ENCODE data around the gene RALB. TPM values are rescaled to one million over a fixed set of nuclear protein-coding genes. Genes with fewer than 3 reads are reported as not detected.
A peak's percentile ranks its signal among the peaks of the same experiment; 100 is the strongest.

RALB gene
- total and polyA plus RNA-seq, 8 donors, result 26.3 to 87.4 (median 41.5) TPM

GRCh38 chr2:120243211-120243610 is 9.4 kb upstream of the RALB start:
- no peaks in the 10 kb centered on the region for H3K9me3 ChIP-seq
- no peaks in the 10 kb centered on the region for H3K36me3 ChIP-seq
- no peak overlapping the region for H3K4me3 ChIP-seq
- DNase-seq, result no peak
- H3K4me1 ChIP-seq, result peaks cover 0 to 42% (median 20%) of the 10 kb centered on the region in 4 donors
- TF ChIP-seq POLR2A (IDR thresholded peaks at IDR 0.05) (no peak), EP300 (IDR thresholded peaks at IDR 0.05) (no peak)
- H3K27me3 ChIP-seq, result no peaks in the 10 kb centered on the region
- H3K27ac ChIP-seq, result no peak overlapping the region
- intact Hi-C loops (cut with DNase I; ENCODE audit: low total_unique reads), result no loop called here
- 40 to 82% (median 77%) methylated on average over 1 to 3 of the region's 3 CpGs for WGBS, 5 donors

- DNase-seq, result no peak
- no peak overlapping the region for H3K27ac ChIP-seq
- intact Hi-C loops (cut with DNase I; ENCODE audit: low total_unique reads), result no loop called here
- no peaks in the 10 kb centered on the region for H3K27me3 ChIP-seq
- no peaks in the 10 kb centered on the region for H3K36me3 ChIP-seq
- WGBS, 5 donors, result 96 to 100% (median 97%) methylated on average over 5 to 9 of the region's 9 CpGs
- H3K4me1 ChIP-seq, result peaks cover 0 to 34% (median 19%) of the 10 kb centered on the region in 4 donors
- no peak overlapping the region for H3K4me3 ChIP-seq
- TF ChIP-seq POLR2A (IDR thresholded peaks at IDR 0.05) (no peak), POLR2AphosphoS5 (IDR thresholded peaks at IDR 0.05) (no peak), EP300 (IDR thresholded peaks at IDR 0.05) (no peak), CTCF (IDR thresholded peaks at IDR 0.05) (no peak)
- no peaks in the 10 kb centered on the region for H3K9me3 ChIP-seq
Measured at GRCh38 chr2:120243875-120244553, 8.6 kb upstream of the RALB start.

GRCh38 chr2:120244656-120245519 is 7.8 kb upstream of the RALB start:
- H3K27me3 ChIP-seq, result no peaks in the 10 kb centered on the region
- H3K4me3 ChIP-seq, result no peak overlapping the region
- intact Hi-C loops (cut with DNase I; ENCODE audit: low total_unique reads), result no loop called here
- H3K36me3 ChIP-seq, result no peaks in the 10 kb centered on the region
- H3K9me3 ChIP-seq, result no peaks in the 10 kb centered on the region
- DNase-seq, result no peak
- peaks cover 0 to 25% (median 12%) of the 10 kb centered on the region in 4 donors for H3K4me1 ChIP-seq
- TF ChIP-seq POLR2A (IDR thresholded peaks at IDR 0.05) (no peak), EP300 (IDR thresholded peaks at IDR 0.05) (no peak), POLR2AphosphoS5 (IDR thresholded peaks at IDR 0.05) (no peak), CTCF (IDR thresholded peaks at IDR 0.05) (no peak)
- whole genome bisulfite sequencing, 5 donors, result 51 to 74% (median 62%) methylated on average over 9 to 12 of the region's 12 CpGs
- no peak overlapping the region for H3K27ac ChIP-seq

- Histone ChIP-seq H3K36me3 (no peaks in the 10 kb centered on the region), H3K4me3 (no peak overlapping the region), H3K27ac (no peak overlapping the region), H3K9me3 (no peaks in the 10 kb centered on the region), H3K27me3 (no peaks in the 10 kb centered on the region), H3K4me1 (peaks cover 0 to 18% (median 11%) of the 10 kb centered on the region in 4 donors)
- WGBS, 5 donors, result 54 to 65% (median 63%) methylated on average over 14 to 15 of the region's 15 CpGs
- intact Hi-C loops (cut with DNase I; ENCODE audit: low total_unique reads), result no loop called here
- no peak for TF ChIP-seq CTCF (IDR thresholded peaks at IDR 0.05)
- no peak for TF ChIP-seq EP300 (IDR thresholded peaks at IDR 0.05)
- no peak for TF ChIP-seq POLR2AphosphoS5 (IDR thresholded peaks at IDR 0.05)
- TF ChIP-seq POLR2A (IDR thresholded peaks at IDR 0.05), result no peak
- peak in 1 of 2 donors; percentile 87 for DNase-seq
Measured at GRCh38 chr2:120245520-120246332, 6.9 kb upstream of the RALB start.

All from stomach (tissue), 9 donors.